NK-92 treated with Interleukin-12 subunit alpha and Interleukin-12 subunit beta, amount 100 ng/mL, for 24 hours (cell line): ENCODE measurements around the gene ZMYM2.

Source experiments
- DNase-seq: peaks from one replicate; lab custom pipeline; 2025; lab: John Stamatoyannopoulos, UW

ZMYM2 gene

DNA sequence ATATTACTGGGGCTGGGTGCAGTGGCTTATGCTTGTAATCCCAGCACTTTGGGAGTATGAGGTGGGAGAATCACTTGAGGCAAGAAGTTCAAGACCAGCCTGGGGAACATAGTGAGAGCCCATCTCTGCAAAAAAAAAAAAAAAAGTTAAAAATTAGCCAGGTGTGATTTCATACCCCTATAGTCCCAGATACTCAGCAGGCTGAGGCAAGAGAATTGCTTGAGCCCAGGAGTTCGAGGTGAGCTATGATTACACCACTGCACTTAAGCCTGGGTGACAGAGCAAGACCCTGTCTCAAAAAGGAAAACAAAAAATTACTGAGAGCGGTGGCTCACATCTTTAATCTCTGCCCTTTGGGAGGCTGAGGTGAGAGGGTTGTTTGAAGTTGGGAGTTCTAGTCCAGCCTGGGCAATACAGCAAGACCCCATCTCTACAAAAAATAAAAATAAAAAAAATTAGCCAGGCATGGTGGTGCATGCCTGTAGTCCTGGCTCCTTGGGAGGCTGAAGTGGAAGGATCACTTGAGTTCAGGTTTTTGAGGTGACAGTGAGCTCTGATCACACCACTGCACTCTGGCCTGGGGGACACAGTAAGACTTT lies 87.5 kb downstream of the ZMYM2 start:
- no peak for DNase-seq

DNA sequence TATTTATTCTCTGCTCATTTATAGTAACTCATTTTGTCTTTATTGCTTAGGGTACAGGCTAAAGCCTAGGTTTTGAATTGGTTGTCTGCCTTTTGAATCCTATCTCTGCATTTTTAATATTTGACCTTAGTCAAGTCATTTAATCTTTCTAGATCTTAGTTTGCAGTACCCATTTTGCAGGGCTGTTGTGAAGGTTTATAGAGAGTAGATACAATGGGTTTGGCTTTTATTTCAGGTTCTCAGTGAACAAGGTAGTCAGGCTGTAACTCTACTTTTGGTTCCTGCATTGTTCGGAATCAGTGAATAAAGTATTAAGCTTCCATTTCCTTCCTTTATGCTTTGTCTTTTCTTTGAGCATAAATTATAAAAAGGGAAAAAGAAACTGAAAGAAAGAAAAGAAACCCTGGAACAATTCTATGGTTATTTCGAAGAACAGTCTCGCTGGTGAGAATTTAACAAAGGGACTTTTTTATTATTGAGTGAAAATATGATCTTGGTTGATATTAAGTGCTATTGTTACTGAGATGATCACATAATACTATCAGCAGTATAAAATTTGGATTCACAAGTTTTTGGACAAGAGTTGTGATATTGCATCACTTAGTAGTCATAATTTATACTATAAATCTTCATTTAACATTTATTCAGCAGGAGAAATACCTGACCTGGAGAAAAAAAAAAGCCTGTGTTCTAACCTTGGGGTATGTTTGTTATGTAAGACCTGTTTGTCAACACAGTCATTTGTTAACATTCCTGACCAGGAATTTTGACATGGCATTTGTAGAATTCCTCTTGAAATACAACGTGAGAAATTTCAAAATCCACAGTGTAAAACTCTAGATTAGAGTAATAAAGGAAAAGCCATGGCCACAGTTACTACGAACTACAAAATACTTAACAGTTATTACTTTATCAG lies 91.3 kb downstream of the ZMYM2 start:
- DNase-seq = no peak

DNA sequence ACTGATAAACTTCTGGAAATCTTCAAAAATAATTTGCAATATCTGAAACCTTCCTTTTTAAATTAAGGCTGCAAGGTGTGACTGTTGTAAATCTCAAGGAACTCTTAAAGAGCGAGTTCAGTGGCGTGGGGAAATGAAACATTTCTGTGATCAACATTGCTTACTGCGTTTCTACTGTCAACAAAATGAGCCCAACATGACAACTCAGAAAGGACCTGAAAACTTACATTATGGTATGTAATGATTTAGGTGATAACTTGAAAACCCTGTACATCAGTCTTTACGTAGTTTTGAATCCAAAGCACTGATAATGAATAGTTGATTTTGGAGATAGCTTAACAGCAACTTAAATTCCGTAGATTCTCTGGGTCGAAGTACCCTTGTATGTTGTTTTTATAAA lies 92.8 kb downstream of the ZMYM2 start:
- no peak for DNase-seq

DNA sequence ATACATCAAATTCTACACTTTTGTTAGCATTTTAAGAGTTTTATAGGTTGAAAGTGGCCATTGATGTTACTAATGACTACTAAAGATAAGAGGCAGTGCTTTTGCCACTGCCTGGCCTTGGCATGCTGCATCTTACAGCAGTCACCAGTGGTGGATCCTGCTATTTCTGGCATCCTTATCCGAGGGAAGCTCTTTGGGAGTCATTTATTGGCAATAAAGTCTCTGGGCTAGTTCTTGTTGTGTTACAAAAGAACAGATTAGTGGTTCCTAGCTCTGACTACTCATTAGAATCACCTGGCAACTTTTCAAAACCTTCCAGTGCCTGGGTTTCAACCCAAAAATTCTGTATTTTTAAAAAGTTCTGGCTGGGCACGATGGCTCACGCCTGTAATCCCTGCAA lies 94.5 kb downstream of the ZMYM2 start:
- DNase-seq = no peak

DNA sequence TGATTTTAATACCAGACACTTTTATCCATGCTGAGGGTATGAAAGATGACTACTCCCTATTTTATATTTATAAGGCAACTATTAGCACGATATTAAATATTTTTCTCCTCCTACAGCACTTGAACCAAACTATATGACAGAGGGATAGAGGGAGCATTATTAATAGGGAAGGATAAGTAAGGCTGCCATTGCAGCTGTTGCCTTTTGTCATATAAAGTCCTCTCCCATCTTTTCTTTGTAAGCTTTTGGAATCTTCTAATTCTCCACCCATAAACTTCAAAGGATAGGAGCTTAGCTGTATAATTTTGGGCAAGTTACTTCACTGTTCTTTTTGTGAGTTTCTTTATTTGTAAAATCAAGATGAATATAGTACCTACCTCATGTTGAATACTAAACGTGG lies 95.4 kb downstream of the ZMYM2 start:
- DNase-seq = no peak

DNA sequence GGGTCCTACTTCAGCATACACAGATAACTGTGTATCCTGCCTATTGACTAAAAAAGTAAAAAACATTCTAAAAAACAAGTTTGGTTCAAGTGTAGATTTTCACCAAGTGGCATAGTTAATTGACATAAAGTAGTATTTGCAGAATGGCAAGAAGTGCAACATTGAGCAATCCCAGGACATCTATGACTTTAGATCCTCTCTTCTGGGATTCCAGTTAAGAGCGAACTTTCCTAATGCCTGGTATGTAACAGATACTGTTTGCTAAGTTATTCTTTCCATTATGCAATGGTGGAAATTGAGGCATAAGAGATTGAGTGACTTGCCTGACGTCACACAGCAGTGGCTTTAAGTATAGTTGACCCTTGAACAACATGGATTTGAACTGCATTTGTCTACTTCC lies 96.1 kb downstream of the ZMYM2 start:
- no peak for DNase-seq

DNA sequence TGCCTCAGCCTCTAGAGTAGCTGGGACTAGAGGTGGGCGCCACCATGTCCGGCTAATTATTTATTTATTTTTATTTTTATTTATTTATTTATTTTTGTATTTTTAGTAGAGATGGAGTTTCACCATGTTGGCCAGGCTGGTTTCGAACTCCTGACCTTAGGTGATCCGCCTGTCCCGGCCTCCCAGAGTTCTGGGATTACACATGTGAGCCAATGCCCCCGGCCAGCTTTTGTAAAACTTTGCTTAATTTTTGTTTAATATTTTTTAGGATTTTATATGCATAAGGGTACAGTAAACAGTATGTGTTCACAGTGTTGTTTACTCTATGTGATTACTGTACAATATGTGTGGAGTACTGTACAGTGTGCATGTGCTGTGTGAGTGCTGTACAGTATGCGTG lies 98.7 kb downstream of the ZMYM2 start:
- DNase-seq = no peak

DNA sequence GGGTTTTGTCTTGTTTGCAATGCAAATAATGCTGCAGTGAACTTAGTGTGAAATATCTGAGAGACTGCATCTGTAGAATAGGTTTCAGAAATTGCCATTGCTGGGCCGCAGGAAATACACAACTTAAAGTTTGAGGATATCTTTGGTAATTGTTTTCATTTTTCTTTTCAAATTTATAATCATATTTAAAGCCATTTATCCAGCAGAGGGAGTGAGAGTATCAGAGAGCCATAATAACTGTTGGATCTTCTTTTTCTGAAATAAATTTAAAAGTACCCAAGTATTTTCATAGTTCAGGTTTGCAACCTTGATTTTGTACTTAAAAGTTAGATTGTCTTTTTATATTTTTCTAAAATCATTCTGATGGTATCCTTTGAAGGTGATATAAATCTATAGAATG lies 99.4 kb downstream of the ZMYM2 start:
- no peak for DNase-seq

DNA sequence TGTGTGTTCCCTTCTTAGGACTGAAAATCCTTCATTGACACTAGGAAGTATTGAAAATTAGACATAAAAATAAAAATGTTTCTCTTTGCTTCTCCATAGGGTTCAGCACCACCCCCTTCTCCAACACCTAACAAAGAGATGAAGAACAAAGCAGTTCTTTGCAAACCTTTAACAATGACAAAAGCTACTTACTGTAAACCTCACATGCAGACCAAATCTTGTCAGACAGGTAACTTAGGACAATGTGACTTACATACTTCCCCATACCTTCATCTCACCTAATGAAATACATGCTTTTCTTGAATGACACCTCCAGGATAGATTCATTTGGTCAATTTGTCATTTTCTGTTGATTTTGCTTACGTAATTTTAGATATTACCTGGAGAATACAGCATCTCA lies 99.9 kb downstream of the ZMYM2 start:
- DNase-seq = no peak

DNA sequence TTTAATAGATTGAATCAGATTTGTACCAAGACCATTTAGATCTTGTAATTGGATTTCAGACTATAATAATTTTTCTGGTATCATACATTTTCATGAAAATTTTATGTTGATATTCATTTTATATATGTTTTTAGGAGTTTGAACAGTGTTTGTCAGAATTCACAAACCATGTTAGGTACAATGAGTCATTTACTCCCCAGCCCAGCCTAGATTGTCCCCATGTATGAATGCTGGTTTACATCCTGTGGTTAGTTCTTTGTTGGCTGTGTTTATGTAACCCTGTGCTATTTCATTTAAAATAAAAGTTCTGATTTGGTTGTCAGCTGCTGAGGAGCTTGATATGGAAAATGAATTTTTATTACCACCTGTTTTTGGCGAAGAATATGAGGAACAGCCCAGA lies 105.6 kb downstream of the ZMYM2 start:
- DNase-seq = peak; percentile 18

DNA sequence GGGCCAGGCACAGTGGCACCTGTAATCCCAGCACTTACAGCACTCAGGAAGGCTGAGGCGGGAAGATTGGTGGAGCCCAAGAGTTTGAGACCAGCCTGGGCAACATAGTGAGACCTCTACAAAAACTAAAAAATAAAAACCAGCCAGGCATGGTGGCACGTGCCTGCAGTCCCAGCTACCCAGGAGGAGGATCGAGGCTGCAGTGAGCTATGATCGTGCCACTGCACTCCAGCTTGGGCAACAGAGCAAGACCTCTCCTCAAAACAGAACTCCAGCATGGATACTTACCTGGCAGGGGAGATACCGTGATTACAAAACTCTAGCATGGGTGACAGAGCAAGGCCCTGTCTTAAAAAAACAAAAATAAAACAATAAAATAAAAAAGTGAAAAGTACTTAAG lies 107.0 kb downstream of the ZMYM2 start:
- no peak for DNase-seq

DNA sequence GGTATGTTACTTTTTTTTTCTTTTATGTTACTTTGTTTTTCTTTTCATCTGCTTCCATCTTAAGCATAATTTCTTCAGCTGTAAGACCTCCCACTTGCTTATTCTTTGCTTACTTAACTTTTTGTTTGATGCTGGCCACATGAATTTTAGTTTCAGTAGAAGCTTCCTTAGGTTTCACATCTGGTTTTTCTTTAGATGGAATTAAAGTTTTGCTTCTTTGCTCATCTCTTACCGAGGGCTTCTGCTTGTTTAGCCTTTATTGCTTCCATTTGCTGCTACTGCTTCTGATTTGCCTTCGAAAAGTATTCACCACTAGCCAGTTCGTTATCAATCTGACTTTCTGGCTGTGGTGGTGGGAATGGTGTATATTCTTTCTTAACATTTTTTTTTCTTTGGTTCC lies 111.4 kb downstream of the ZMYM2 start:
- no peak for DNase-seq

DNA sequence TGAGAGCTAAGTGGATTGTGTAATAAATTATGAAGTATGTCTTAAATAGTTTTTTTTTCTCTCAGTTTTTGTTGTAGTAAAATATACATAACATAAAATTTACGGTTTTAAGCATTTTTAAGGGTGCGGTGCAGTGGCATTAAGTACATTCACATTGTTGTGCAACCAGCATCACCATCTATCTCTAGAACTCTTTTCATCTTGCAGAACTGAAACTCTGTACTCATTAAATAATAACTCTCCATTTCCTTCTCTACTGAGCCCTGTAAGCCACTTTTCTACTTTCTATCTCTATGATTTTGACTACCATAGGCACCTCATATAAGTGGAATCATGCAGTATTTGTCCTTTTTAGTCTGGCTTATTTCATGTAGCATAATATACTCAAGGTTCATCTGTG lies 115.2 kb downstream of the ZMYM2 start:
- no peak for DNase-seq

DNA sequence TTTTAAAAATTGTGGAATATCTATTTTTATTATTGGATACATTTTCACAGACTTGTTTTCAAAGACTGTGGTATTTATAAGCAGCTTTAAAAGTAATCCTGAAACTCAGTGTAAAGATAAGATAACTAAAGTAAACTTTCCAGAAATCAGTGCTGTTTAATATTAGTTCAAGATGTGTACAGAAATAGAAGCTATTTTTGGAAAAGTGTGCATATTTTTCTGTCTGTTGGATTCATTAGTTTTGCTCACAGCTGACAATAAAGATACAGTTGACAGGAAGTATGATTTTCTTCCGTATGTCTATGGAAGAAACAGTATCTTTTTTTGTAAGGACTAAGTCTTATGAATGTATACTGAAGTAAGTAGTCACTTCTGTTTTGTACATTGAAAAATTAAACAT lies 116.4 kb downstream of the ZMYM2 start:
- DNase-seq = no peak

DNA sequence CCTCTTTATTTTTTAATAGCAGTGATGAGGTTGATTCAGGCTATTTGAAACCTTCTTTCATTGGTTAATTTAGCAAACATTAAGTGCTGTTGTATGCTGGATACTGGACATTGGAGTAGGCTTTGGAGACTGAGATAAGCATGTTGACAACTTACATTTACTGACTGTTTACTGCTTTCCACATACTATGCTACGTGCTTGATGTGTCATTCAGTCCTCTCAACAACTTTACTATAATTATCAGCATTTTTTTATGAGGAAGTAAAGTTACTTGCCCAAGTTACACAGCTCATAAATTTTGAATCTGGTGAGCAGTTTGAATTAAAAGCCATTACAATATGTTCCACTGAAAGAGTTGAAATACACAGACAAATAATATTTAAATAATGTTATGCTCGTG lies 118.6 kb downstream of the ZMYM2 start:
- no peak for DNase-seq

DNA sequence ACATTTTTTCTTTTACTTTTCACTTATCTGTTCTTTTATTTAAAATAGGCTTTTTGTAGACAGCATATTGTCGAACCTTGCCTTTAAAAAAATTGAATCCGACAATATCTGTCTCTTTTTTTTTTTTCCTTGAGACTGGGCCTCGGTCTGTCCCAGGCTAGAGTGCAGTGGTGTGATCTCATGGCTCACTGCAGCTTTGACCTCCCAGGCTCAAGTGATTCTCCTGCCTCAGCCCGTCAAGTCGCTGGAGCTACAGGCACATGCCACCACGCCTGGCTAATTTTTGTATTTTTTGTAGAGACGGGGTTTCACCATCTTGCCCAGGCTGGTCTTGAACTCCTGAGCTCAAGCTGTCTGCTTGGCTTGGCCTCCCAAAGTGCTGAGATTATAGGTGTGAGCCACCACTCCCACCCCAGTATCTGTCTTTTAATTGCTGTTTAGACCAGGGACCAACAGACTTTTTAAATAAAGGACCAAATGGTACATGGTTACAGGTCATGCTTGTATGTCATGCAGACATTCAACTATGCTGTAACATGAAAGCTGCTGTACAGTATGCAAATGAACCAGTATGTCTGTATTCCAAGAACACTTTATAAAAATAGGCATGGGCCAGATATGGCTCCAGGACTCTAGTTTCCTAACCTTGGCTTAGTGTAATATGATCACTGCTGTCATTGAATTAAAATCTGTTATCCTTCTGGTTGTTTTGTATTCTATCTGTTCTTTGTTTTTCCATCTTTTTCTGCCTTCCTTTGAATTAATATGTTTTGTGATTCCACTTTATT lies 122.0 kb downstream of the ZMYM2 start:
- DNase-seq = no peak

DNA sequence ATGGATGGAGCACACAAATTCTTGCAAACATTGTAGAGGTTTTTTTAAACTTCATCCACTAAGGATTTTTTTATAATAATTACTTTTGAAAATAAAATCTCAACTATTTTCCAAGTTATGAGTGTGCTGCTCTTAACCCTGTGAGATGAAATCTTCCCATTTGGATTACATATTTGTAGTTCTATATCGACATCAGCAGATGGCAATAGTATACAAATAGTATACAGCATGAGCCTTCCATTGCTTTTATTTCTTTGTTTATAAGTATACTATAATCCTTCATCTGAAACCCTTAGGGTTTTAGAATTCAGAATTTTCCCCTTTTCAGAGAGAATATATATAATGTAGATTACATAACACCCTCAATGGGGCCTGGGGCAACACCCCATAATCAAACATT lies 131.8 kb downstream of the ZMYM2 start:
- DNase-seq = no peak

DNA sequence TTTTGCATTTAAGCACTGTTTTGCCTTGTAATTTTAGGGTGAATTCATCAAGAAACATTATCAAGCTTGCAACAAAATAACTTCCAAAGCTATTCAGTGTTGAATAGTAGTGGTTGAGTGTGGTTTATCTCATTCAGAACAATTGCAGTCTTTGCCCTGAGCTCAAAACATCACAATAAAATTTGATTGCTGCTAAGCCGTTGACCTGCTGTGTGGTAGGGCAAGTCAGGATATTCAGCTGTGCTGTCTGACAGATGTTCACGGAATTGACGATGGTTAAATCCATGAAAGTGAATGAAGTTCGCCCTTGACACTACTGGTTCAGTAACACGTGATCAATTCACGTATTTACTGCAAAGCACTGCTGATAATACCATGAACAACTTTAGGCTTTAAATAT lies 135.4 kb downstream of the ZMYM2 start:
- no peak for DNase-seq

DNA sequence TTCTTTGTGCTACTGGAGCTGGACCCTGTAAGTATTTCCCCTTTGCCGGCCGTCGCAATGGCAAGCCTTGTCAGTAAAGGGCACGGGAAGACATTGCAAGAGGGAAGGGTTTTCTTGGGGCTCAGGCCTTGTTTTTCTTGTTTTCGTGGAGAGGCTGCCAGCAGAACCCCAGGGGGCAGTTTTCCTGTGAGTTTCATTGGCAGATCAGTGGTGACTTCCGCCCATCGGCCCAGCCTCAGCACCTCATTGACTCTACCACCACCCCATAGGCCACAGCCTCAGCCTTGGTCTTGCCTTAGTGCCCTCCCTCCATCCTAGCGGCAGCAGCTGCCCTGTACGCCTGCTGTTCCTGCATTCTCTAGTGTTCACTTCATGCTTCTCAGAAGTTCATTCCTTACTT lies 140.8 kb downstream of the ZMYM2 start:
- no peak for DNase-seq

DNA sequence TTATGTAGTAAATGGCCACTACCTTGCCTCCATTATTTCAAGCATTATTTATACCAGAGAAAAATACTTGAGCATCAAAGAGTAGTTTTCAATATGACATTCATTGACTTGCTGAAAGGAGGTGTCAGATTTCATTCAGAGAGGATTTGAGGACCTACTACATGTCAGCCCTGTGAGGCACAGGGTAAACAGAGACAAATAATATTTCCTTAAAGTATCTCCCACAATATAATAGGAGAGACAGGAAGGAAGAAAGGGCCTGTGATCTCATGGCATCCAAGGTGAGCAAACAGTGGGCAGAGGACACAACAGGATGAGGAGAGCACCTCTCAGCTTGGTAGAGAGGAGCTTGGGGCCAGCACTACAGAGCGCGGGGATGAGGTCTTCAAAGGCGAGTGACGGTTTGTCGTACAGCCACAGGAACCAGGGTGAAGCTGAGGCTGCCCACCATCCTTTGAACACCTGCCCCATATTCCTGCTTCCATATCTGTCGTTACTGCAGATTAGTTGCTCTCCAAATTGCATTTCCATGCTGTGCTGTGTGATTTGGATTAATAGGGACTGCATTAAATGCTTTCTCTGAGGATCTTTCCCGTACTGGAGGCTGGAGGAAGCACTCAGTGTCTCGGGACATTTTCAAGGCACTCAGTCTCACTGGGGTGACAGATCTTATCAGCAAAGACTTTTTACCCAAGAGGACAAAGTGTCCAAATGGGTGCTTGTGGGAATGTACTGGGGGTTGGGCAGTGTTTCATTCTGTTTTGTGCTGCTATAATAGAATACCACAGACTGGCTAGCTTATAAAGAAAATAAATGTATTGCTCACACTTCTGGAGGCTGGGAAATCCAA lies 143.2 kb downstream of the ZMYM2 start:
- DNase-seq = no peak

DNA sequence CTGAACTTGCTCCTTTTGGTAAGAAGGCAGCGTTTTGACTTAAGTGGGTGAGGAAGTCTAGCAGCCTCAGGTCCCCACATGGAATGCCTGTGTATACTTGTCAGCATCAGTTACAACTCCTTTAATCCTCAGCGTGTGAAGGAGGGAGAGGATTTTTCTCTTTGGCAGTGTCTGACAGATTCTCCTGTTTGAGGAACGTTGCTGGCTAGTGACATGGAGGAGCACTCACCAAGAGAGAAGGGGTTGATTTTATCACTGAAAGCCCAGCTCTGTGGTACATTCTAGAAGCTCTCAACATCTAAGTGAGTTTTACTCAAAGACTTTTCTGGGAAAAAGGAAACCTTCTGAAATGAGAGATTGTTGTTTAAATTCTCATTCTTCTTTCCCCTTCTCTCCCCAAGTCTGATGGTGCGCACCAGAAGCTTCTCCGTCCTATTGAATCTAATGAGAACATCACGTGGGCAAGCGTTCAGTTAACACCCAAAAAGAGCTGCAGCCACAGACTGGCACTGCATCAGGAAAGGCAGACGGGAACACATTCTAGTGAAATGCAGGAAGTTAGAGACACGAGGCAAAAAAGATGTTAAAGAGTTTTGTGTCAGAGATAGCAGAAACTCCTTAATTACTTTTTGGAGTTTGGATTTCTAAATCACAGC lies 144.1 kb downstream of the ZMYM2 start:
- DNase-seq = no peak
